ENCODE data around the gene MACF1.
A peak's percentile ranks its signal among the peaks of the same experiment; 100 is the strongest.

Gene MACF1

GRCh38 chr1:39297551-39297950 lies 93.1 kb downstream of the MACF1 start:
- DNase-seq = no peak

GRCh38 chr1:39301606-39302005 lies 97.1 kb downstream of the MACF1 start:
- no peak for DNase-seq

- no peak for DNase-seq
Observed at GRCh38 chr1:39305555-39305954, 101.1 kb downstream of the MACF1 start.

GRCh38 chr1:39310015-39310414 lies 105.5 kb downstream of the MACF1 start:
- DNase-seq = no peak

DNA sequence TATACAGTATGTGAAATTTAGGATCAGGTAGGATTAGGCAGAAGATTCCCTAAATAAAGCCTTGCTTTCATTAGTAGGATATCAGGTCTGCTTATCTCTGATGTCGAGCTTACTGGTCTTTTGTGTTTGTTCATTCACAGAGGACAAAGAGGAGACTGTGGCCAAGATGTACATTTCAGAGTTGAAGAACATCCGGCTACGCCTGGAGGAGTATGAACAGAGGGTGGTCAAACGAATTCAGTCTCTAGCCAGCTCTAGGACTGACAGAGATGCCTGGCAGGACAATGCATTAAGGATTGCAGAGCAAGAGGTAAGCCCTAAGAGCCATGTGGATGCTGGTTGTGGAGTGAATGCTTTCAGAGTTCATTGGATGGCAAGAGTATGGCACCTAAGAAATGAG lies 106.2 kb downstream of the MACF1 start:
- no peak for DNase-seq

DNA sequence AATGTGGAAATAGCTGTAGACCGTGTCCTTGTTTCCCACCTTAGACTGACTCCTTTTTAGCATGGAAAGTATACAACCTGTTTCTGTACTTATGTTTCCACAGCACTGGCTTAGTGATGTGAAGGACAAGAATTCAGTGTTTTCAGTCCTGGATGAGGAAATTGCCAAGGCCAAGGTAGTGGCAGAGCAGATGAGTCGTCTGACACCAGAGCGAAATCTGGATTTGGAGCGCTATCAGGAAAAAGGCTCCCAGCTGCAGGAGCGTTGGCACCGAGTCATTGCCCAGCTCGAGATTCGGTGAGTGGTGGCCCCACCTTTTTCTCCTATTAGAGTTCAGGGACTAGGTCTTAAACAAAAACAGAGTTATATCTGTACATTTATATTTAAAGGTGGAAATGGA lies 112.6 kb downstream of the MACF1 start:
- no peak for DNase-seq

- DNase-seq = no peak
Observed at GRCh38 chr1:39317910-39318633, 113.6 kb downstream of the MACF1 start.

GRCh38 chr1:39321979-39322378 lies 117.5 kb downstream of the MACF1 start:
- no peak for DNase-seq

DNA sequence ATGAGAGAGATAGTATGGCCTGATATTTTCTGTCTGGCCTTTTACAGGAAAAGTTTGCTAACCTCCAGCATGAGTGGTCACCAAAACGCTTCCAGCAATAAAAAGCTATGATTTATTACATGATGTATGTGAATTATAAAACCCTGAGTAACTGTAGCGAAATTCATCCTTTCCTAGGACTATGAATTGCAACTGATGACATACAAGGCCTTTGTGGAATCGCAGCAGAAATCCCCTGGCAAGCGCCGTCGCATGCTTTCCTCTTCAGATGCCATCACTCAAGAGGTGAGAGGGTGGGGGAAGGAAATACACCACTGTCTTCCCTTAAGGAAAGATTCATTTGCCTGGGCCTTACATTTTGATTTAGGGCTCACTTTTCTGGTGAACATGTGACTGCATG lies 117.9 kb downstream of the MACF1 start:
- DNase-seq = no peak

DNA sequence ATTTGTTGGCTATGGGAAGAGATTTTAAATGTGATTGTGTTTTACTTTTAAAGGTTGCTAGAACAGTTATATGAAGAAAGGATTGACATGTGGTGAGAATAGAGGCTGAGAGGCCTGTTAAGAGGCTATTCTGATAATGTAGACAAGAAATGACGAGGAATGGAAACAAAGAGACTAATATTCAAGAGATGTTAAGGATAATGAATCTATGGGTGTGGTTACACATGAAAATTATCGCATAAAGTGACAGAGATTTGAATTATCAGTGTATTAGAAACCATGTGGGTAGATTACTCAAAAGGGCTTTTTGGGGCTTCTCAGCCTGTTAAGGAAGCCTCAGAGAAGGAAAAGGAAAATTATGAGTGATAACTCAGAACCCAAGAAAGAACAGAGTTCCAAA lies 120.4 kb downstream of the MACF1 start:
- DNase-seq = no peak

GRCh38 chr1:39326836-39327235 lies 122.3 kb downstream of the MACF1 start:
- no peak for DNase-seq

- no peak for DNase-seq
Observed at GRCh38 chr1:39328095-39328494, 123.6 kb downstream of the MACF1 start.

- DNase-seq = no peak
Observed at GRCh38 chr1:39328586-39329121, 124.2 kb downstream of the MACF1 start.

DNA sequence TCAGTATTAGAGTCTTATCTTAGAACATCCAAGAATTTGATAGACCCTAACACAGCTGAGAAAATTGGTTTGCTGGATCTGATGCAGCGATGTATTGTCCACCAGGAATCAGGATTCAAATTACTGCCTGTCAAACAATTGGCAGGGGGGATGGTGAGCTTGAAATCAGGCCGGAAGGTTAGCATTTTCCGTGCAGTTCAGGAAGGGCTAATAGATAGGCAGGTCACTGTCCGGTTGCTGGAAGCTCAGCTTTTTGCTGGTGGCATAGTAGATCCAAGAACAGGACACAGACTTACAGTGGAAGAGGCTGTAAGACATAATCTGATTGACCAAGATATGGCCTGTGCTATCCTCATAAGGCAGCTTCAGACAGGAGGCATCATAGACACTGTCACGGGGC lies 127.2 kb downstream of the MACF1 start:
- DNase-seq = peak in 1 of 14 donors; percentile 10

GRCh38 chr1:39332291-39332690 lies 127.8 kb downstream of the MACF1 start:
- DNase-seq = peak in 2 of 14 donors; percentile 5 to 10

GRCh38 chr1:39332828-39333227 lies 128.3 kb downstream of the MACF1 start:
- DNase-seq = no peak

GRCh38 chr1:39333296-39333695 lies 128.8 kb downstream of the MACF1 start:
- no peak for DNase-seq

DNA sequence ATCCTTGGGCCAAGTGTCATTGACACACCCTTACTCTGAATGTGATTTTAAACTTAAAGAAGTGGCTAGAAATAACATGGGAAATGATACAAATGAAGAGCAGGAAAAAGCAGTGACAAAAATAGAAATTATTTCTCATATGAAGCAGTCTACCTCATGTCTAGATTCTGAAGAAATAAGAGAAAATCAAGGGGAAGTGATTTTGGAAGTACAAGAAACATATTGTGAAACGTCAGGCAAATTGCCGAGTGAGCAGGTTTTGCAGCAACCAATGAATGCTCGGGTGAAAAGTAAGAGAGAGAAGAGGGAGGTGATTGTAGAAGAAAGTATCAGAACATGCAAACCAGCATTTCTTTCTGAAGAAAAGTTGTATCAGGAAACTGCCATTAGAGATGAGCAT lies 130.7 kb downstream of the MACF1 start:
- DNase-seq = no peak

DNA sequence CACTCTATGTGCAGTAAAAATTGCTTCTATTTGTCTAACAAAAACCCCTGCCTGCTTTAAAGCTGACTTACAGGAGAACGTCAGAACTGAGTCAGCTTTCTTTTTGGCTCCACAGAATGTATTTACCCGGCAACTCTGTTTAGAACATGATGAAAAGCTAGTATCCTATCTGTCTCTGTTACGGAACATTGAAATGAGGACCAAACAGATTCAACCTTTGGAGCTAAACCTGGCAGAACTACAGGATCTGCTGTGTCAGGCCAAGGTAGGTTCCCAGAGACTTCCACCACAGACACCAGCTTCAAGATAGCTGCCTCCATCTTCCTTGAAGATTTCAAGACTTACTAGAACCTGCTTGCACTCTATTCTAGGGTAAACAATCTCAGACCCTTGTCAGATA lies 132.6 kb downstream of the MACF1 start:
- DNase-seq = no peak

- no peak for DNase-seq
Observed at GRCh38 chr1:39342776-39343175, 138.3 kb downstream of the MACF1 start.

GRCh38 chr1:39344394-39345154 lies 140.1 kb downstream of the MACF1 start:
- DNase-seq = no peak

DNA sequence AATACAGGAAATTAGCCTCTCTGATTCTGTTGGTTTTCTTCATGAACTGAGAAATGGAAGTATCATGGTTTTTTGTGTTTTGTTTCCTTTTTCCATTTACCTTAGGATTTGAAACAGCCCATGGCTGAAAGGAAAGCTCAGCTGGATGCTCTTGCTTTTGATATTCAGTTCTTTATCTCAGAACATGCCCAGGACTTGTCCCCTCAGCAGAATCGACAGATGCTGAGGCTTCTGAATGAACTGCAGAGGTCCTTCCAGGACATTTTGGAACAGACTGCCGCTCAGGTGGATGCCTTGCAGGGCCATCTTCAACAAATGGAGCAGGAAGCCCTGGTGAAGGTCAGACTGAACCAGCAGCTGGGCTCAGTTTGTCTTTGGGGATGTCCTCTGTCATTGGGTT lies 142.4 kb downstream of the MACF1 start:
- no peak for DNase-seq

DNA sequence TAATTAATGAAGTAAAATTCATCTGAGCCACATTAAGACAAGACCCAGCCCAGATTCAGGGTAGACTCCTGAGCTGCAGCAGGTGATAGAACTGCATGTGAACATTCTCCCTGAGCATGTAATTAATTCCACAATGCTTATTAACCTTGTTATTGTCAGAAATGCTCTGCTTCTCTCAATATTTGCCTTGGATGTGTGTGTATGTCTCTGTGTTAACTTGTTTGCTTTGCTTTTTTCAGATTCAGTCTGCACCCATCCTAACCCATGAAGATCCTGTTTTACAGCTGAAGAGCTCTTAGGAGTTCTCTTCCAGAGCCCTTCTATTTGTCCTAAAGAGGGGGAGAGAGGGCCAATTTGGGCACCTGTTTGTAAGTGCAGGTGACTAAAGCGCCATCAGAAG lies 143.8 kb downstream of the MACF1 start:
- no peak for DNase-seq

DNA sequence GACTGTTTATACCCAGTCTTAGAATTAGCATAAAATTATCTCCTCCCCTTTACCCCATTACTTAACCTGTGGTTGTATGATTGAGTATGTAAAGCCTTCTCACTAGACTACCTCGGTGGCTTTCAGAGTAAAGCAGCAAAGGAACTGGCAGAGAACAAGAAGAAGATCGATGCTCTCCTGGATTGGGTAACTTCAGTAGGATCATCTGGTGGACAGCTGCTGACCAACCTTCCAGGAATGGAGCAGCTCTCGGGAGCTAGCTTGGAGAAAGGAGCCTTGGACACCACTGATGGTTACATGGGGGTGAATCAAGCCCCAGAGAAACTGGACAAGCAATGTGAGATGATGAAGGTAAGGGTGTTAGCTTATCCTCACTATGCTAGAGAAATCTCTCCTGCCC lies 148.4 kb downstream of the MACF1 start:
- DNase-seq = no peak

Measured in C1 segment of cervical spinal cord (tissue), 14 donors.